Naive thymus-derived CD4-positive, alpha-beta T cell (primary cell): ENCODE results near the gene DEAF1. TPM values are rescaled to one million over a fixed set of nuclear protein-coding genes. Genes with fewer than 3 reads are reported as not detected.
"Not testable (repeated sequence)": the region's sequence is repeated elsewhere in the genome, so short reads cannot be mapped to it uniquely, and the experiment has no call there.

Source experiments
- ATAC-seq: fragments of 150-1000 bp; cut with Tn5 transposase; 2 replicates; pipeline ENCODE4 v1.10.0; 2021; ENCODE audit warnings: mild to moderate bottlenecking, moderate library complexity
- CTCF ChIA-PET: fragments of 350-600 bp; sonication (Branson Sonifier 250); formaldehyde crosslinking; loops from one replicate; lab custom pipeline; 2021; ENCODE audit warnings: antibody characterized with exemption; lab: Charles Lee
- POLR2A ChIA-PET: fragments of 350-600 bp; sonication (Branson Sonifier 250); formaldehyde crosslinking; loops from one replicate; lab custom pipeline; 2021; ENCODE audit warnings: antibody characterized with exemption, inconsistent platforms; lab: Charles Lee
- DNase-seq, 9 donors: peaks; one replicate each; pipeline versions ENCODE4 v3.0.0 to v3.0.0-alpha.2; 2020 to 2022; ENCODE audit warnings: mixed read lengths in 1 of 9
- H3K27ac ChIP-seq: one replicate; pipeline ENCODE4 v1.7.0; 2013; ENCODE audit warnings: mild to moderate bottlenecking, low read depth, low read length, moderate library complexity
- H3K27me3 ChIP-seq, 2 donors: one replicate each; pipeline ENCODE4 v1.7.0; 2013; ENCODE audit warnings: low read length in 2 of 2, mild to moderate bottlenecking in 2 of 2, moderate library complexity in 2 of 2; ENCODE audit not compliant: control insufficient read depth in 2 of 2, insufficient read depth in 2 of 2
- H3K36me3 ChIP-seq, 3 experiments: 1 replicate in 2 of 3; 2 replicates in 1 of 3; pipeline ENCODE4 v1.7.0; 2013; ENCODE audit warnings: low read length in 3 of 3, mild to moderate bottlenecking in 3 of 3, moderate library complexity in 1 of 3; ENCODE audit not compliant: insufficient read depth in 3 of 3, control insufficient read depth in 2 of 3
- H3K4me1 ChIP-seq, 2 donors: one replicate each; pipeline ENCODE4 v1.7.0; 2013; ENCODE audit warnings: low read length in 2 of 2, mild to moderate bottlenecking in 2 of 2, moderate library complexity in 1 of 2; ENCODE audit not compliant: control insufficient read depth in 2 of 2, insufficient read depth in 2 of 2
- H3K4me3 ChIP-seq: 2 replicates; pipeline ENCODE4 v1.7.0; 2013; ENCODE audit warnings: mild to moderate bottlenecking, low read length
- H3K9me3 ChIP-seq, 3 experiments: 1 replicate in 2 of 3; 2 replicates in 1 of 3; pipeline ENCODE4 v1.7.0; 2013; ENCODE audit warnings: low read length in 3 of 3; ENCODE audit not compliant: control insufficient read depth in 2 of 3
- H3K27ac Mint-ChIP-seq, 9 donors: one replicate each; pipeline ENCODE4 v1.8.0; 2020 to 2022; ENCODE audit warnings: mixed read lengths in 9 of 9, mild to moderate bottlenecking in 8 of 9, moderate library complexity in 5 of 9, inconsistent platforms in 2 of 9
- H3K27me3 Mint-ChIP-seq, 5 donors: one replicate each; pipeline ENCODE4 v1.8.0; 2021 to 2022; ENCODE audit warnings: mixed read lengths in 5 of 5, mild to moderate bottlenecking in 1 of 5
- H3K36me3 Mint-ChIP-seq, 5 donors: one replicate each; pipeline ENCODE4 v1.8.0; 2020 to 2022; ENCODE audit warnings: mixed read lengths in 5 of 5, mild to moderate bottlenecking in 3 of 5, inconsistent platforms in 1 of 5
- H3K4me1 Mint-ChIP-seq, 7 donors: one replicate each; pipeline ENCODE4 v1.8.0; 2020 to 2022; ENCODE audit warnings: mixed read lengths in 7 of 7, mild to moderate bottlenecking in 3 of 7, inconsistent platforms in 1 of 7
- H3K4me3 Mint-ChIP-seq, 10 donors: one replicate each; pipeline ENCODE4 v1.8.0; 2020 to 2022; ENCODE audit warnings: mild to moderate bottlenecking in 10 of 10, mixed read lengths in 10 of 10, moderate library complexity in 6 of 10, inconsistent platforms in 2 of 10
- H3K9me3 Mint-ChIP-seq, 11 donors: one replicate each; pipeline ENCODE4 v1.8.0; 2020 to 2022; ENCODE audit warnings: mixed read lengths in 11 of 11, mild to moderate bottlenecking in 4 of 11, inconsistent platforms in 1 of 11, moderate library complexity in 1 of 11
- intact Hi-C, 2 donors: fragments of 100-400 bp; cut with micrococcal nuclease; formaldehyde crosslinking; loops; one replicate each; pipeline ENCODE4 v1.15.1; 2023
- polyA plus RNA-seq, 2 donors: library from polyadenylated mRNA; unstranded; fragments of 300-500 nt; fragmentation: Illumina TruSeq; gene quantifications; one replicate each; pipeline ENCODE4 v1.2.3, GENCODE V29; 2021
- total RNA-seq, 6 experiments: library from RNA in 5 of 6; stranded (reverse) in 5 of 6; gene quantifications; 1 replicate in 5 of 6; 2 replicates in 1 of 6; pipeline ENCODE4 v1.2.3 and lab custom pipeline; 2021 to 2026

The DEAF1 gene
- total and polyA plus RNA-seq, 7 experiments from 2014 or later, result 33.0 to 117 (median 54.2) TPM

- ChIA-PET CTCF (interaction anchor here (1.2 to 1.7 kb wide), 2 partner anchors 31 to 35 kb away, joined by 5 to 6 read pairs; no protein-coding TSS in a partner anchor), POLR2A (interaction anchor here (0.8 to 1.5 kb wide), 5 partner anchors 10 to 155 kb away, joined by 3 to 6 read pairs (median 4); partner anchors contain the start of genes HRAS and IRF7)
- Mint-ChIP-seq H3K27ac (peak overlapping the region; percentile 9 to 100 (median 96)), H3K4me1 (peaks cover 25 to 44% (median 35%) of the 10 kb centered on the region in 7 donors), H3K4me3 (peak overlapping the region; percentile 55 to 90 (median 82)), H3K9me3 (peaks cover 0 to 4% (median 0%) of the 10 kb centered on the region in 11 donors), H3K36me3 (peaks cover 4 to 23% (median 6%) of the 10 kb centered on the region in 5 donors), H3K27me3 (no peaks in the 10 kb centered on the region)
- Histone ChIP-seq H3K9me3 (no peaks in the 10 kb centered on the region), H3K27ac (peak overlapping the region; percentile 81), H3K4me1 (peaks cover 9 to 39% of the 10 kb centered on the region in 2 donors), H3K4me3 (peak overlapping the region; percentile 17), H3K36me3 (peaks cover 0 to 32% (median 8%) of the 10 kb centered on the region in 3 experiments), H3K27me3 (no peaks in the 10 kb centered on the region)
- DNase-seq (peak in 7 of 9 donors; percentile 32 to 63 (median 59)), ATAC-seq (no peak)
- intact Hi-C loops, result loop anchor here in 1 of 2 donors (10.0 kb wide), 1 partner anchor 276 kb away; the partner anchor contains the start of gene SIGIRR
Measured at GRCh38 chr11:690738-691633, 4.0 kb downstream of the DEAF1 start.

DNA sequence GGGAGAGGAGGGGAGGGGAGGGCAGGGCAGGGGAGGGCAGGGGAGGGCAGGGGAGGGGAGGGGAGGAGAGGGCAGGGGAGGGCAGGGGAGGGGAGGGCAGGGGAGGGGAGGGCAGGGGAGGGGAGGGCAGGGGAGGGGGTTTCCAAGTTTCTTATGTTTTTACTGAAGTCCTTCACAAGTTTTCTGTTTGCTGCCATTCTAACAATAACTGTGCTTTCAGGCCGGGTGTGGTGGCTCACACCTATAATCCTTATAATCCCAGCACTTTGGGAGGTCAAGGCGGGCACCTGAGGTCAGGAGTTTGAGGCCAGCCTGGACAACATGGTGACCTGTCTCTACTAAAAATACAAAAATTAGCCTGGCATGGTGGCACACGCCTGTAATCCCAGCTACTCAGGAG lies 4.8 kb downstream of the DEAF1 start:
- POLR2A ChIA-PET, CTCF ChIA-PET: not testable (repeated sequence)
- peaks cover 25 to 44% (median 35%) of the 10 kb centered on the region in 7 donors for H3K4me1 Mint-ChIP-seq

GRCh38 chr11:689625-690024 lies 5.4 kb downstream of the DEAF1 start:
- H3K27me3 Mint-ChIP-seq, result no peaks in the 10 kb centered on the region
- ChIA-PET POLR2A (no interaction called here), CTCF (interaction anchor here (0.6 kb wide), 1 partner anchor 109 kb away, joined by 5 read pairs; no protein-coding TSS in a partner anchor)
- no peak for ATAC-seq
- Histone ChIP-seq H3K4me1 (peaks cover 9 to 39% of the 10 kb centered on the region in 2 donors), H3K36me3 (peaks cover 0 to 39% (median 8%) of the 10 kb centered on the region in 3 experiments), H3K27me3 (no peaks in the 10 kb centered on the region), H3K4me3 (no peak overlapping the region), H3K27ac (peak overlapping the region; percentile 24), H3K9me3 (no peaks in the 10 kb centered on the region)
- H3K4me1 Mint-ChIP-seq, result peaks cover 25 to 44% (median 35%) of the 10 kb centered on the region in 7 donors
- H3K4me3 Mint-ChIP-seq, result no peak overlapping the region
- peak overlapping the region in 5 of 9 donors; percentile 46 to 91 (median 62) for H3K27ac Mint-ChIP-seq
- peaks cover 6 to 25% (median 8%) of the 10 kb centered on the region in 5 donors for H3K36me3 Mint-ChIP-seq
- intact Hi-C loops, result loop anchor here in 1 of 2 donors (10.0 kb wide), 1 partner anchor 275 kb away; the partner anchor contains the start of gene SIGIRR
- DNase-seq, result no peak
- H3K9me3 Mint-ChIP-seq, result peaks cover 0 to 4% (median 0%) of the 10 kb centered on the region in 11 donors

More for the DNA sequence above, 4.8 kb downstream of the DEAF1 start:
- DNase-seq, ATAC-seq, H3K27me3 Mint-ChIP-seq, H3K4me3 ChIP-seq, H3K27me3 ChIP-seq, H3K9me3 ChIP-seq, H3K9me3 Mint-ChIP-seq: not testable (repeated sequence)
- H3K4me3 Mint-ChIP-seq, result peak overlapping the region in 6 of 10 donors; percentile 54 to 90 (median 78)
- Histone ChIP-seq H3K27ac (peak overlapping the region; percentile 81), H3K36me3 (peaks cover 0 to 36% (median 8%) of the 10 kb centered on the region in 3 experiments), H3K4me1 (peaks cover 9 to 39% of the 10 kb centered on the region in 2 donors)
- intact Hi-C loops, result loop anchor here in 1 of 2 donors (10.0 kb wide), 1 partner anchor 275 kb away; the partner anchor contains the start of gene SIGIRR
- H3K36me3 Mint-ChIP-seq, result peaks cover 4 to 23% (median 6%) of the 10 kb centered on the region in 5 donors
- peak overlapping the region in 8 of 9 donors; percentile 9 to 100 (median 80) for H3K27ac Mint-ChIP-seq

- intact Hi-C loops, result no loop called here
- peak overlapping the region in 1 of 10 donors; percentile 25 for H3K4me3 Mint-ChIP-seq
- H3K27me3 Mint-ChIP-seq, result no peaks in the 10 kb centered on the region
- DNase-seq (no peak), ATAC-seq (no peak)
- Histone ChIP-seq H3K27ac (no peak overlapping the region), H3K9me3 (no peaks in the 10 kb centered on the region), H3K36me3 (peaks cover 0 to 49% (median 8%) of the 10 kb centered on the region in 3 experiments), H3K4me3 (no peak overlapping the region), H3K27me3 (no peaks in the 10 kb centered on the region), H3K4me1 (peaks cover 4 to 33% of the 10 kb centered on the region in 2 donors)
- CTCF ChIA-PET, result no interaction called here
- H3K4me1 Mint-ChIP-seq, result peaks cover 21 to 42% (median 33%) of the 10 kb centered on the region in 7 donors
- H3K9me3 Mint-ChIP-seq, result peaks cover 0 to 4% (median 0%) of the 10 kb centered on the region in 11 donors
- H3K36me3 Mint-ChIP-seq, result peaks cover 9 to 32% (median 18%) of the 10 kb centered on the region in 5 donors
- POLR2A ChIA-PET, result interaction anchor here (0.6 to 0.7 kb wide), 2 partner anchors 33 to 75 kb away, joined by 3 read pairs; no protein-coding TSS in a partner anchor
- peak overlapping the region in 5 of 9 donors; percentile 24 to 91 (median 57) for H3K27ac Mint-ChIP-seq
Measured at GRCh38 chr11:688681-689080, 6.3 kb downstream of the DEAF1 start.

- H3K4me3 Mint-ChIP-seq, result no peak overlapping the region
- H3K4me1 Mint-ChIP-seq, result peaks cover 14 to 32% (median 24%) of the 10 kb centered on the region in 7 donors
- POLR2A ChIA-PET, result interaction anchor here (0.6 kb wide), 1 partner anchor 437 kb away, joined by 3 read pairs; no protein-coding TSS in a partner anchor
- Histone ChIP-seq H3K27ac (no peak overlapping the region), H3K36me3 (peaks cover 0 to 58% (median 8%) of the 10 kb centered on the region in 3 experiments), H3K9me3 (peaks cover 0 to 1% (median 0%) of the 10 kb centered on the region in 3 experiments), H3K27me3 (no peaks in the 10 kb centered on the region), H3K4me1 (peaks cover 0 to 24% of the 10 kb centered on the region in 2 donors), H3K4me3 (no peak overlapping the region)
- H3K9me3 Mint-ChIP-seq, result peaks cover 0 to 4% (median 0%) of the 10 kb centered on the region in 11 donors
- CTCF ChIA-PET, result no interaction called here
- intact Hi-C loops, result no loop called here
- no peak for DNase-seq
- no peak for ATAC-seq
- H3K36me3 Mint-ChIP-seq, result peaks cover 16 to 42% (median 27%) of the 10 kb centered on the region in 5 donors
- H3K27ac Mint-ChIP-seq, result no peak overlapping the region
- H3K27me3 Mint-ChIP-seq, result no peaks in the 10 kb centered on the region
Measured at GRCh38 chr11:687751-688150, 7.3 kb downstream of the DEAF1 start.
